Gastroesophageal sphincter (tissue), 3 donors: ENCODE results near the gene MFAP3.

Experiments
- POLR2A ChIP-seq, 2 donors: fragments of 450-650 bp; IDR thresholded peaks; one replicate each; pipeline ENCODE4 v1.6.1; 2017; ENCODE audit warnings: antibody characterized with exemption in 2 of 2, mild to moderate bottlenecking in 2 of 2, moderate library complexity in 1 of 2
- TF ChIP-seq, protein P1 (sequence below), 4 experiments: fragments of 200-600 bp in 2 of 4; fragments of 450-650 bp in 2 of 4; sonication (generic) in 1 of 4; IDR thresholded peaks; one replicate each; pipeline ENCODE4 v1.5.1; 2017 to 2019; ENCODE audit warnings: antibody characterized with exemption in 4 of 4, mild to moderate bottlenecking in 2 of 4, moderate library complexity in 2 of 4

DNA sequence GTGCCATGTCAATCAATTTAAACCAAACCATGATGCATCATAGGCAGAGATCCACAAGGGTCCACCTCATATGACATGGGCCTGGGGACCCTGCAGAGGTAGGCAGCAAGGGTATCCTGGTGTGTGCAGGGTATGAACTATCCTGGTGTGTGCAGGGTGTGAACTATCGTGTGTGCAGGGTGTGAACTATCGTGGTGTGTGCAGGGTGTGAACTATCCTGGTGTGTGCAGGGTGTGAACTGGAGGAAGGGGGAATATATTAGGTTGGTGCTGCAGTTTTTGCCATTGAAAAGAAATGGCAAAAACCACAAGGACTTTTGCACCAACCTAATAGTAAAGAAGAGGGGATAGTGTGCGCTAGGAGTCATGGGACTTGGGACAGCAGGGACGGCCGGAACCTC, 50.0 kb downstream of the MFAP3 start:
- TF ChIP-seq POLR2A (IDR thresholded peaks at IDR 0.05), result no peak
- TF ChIP-seq, protein P1, sequence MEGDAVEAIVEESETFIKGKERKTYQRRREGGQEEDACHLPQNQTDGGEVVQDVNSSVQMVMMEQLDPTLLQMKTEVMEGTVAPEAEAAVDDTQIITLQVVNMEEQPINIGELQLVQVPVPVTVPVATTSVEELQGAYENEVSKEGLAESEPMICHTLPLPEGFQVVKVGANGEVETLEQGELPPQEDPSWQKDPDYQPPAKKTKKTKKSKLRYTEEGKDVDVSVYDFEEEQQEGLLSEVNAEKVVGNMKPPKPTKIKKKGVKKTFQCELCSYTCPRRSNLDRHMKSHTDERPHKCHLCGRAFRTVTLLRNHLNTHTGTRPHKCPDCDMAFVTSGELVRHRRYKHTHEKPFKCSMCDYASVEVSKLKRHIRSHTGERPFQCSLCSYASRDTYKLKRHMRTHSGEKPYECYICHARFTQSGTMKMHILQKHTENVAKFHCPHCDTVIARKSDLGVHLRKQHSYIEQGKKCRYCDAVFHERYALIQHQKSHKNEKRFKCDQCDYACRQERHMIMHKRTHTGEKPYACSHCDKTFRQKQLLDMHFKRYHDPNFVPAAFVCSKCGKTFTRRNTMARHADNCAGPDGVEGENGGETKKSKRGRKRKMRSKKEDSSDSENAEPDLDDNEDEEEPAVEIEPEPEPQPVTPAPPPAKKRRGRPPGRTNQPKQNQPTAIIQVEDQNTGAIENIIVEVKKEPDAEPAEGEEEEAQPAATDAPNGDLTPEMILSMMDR (IDR thresholded peaks at IDR 0.05), result no peak
